NCI-H526 treated with DMSO at 0.1 percent for 48 hours (cell line): ENCODE measurements around the gene CELSR2.

ENCODE experiments used
- DNase-seq: peaks from one replicate; lab custom pipeline; 2025; lab: John Stamatoyannopoulos, UW

Gene CELSR2

GRCh38 chr1:109251277-109252166 lies 2.2 kb downstream of the CELSR2 start:
- no peak for DNase-seq

GRCh38 chr1:109252167-109252892 lies 3.0 kb downstream of the CELSR2 start:
- DNase-seq = no peak

DNA sequence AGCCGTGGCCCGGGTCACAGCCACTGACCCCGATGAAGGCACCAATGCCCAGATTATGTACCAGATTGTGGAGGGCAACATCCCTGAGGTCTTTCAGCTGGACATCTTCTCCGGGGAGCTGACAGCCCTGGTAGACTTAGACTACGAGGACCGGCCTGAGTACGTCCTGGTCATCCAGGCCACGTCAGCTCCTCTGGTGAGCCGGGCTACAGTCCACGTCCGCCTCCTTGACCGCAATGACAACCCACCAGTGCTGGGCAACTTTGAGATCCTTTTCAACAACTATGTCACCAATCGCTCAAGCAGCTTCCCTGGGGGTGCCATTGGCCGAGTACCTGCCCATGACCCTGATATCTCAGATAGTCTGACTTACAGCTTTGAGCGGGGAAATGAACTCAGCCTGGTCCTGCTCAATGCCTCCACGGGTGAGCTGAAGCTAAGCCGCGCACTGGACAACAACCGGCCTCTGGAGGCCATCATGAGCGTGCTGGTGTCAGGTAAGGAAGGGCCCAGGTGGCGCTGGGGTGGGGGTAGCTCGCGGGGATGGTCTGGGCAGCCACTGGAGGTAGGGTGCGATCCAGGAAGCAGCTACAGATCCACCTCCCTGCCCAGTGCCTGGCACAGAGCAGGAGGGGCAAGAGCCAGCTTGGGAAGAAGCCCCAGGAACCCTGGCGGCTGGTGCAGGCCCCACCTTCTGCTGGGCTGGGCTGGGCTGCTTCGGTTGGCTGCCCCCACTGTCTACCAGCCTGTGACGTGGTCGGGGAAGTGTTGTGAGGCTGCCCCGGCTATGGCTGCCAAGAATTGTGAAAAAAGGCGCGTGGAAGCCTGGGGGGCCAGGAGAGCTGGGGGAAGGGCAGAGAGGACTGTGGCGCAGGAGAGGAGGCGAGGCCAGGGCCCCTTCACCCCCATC lies 3.8 kb downstream of the CELSR2 start:
- DNase-seq = peak; percentile 64

DNA sequence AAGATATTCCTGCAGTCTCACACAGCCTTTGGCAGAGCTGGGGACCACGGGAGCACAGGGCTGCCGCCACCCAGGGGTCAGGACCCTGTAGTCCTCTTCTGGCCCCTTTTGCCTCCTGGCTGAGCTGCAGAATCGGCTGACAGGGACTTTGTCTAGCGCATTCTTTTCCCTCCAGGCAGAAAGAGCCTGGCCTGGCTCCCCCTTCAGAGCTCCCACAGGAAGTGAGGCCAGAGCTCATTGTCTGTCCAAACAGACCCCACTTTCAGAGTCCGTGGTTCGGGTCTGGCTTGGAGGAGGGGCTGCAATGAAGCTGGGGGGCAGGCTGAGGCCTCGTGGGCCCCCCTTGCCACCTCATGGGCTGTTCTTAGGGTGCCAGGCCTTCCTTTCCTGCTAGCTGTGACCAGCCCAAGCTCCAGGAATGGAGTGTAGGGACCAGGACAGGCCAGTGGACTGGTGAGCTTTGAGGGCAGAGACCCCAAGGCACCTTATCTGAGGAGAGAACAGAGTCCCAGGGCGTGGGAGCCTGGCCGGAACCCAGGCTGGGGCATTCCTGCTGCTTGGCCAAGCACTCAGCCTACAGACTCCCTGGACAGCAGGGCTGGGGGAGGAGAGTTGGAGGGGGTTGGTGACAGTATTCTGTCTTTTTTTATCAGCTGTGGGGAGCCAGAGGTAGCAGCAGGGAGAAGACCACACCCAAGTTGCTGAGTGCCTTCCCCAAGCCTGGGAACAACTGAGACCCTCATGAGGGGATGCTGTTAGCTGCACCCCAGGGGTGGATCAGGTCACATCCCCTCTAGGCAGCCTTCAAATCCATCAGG lies 4.7 kb downstream of the CELSR2 start:
- no peak for DNase-seq

DNA sequence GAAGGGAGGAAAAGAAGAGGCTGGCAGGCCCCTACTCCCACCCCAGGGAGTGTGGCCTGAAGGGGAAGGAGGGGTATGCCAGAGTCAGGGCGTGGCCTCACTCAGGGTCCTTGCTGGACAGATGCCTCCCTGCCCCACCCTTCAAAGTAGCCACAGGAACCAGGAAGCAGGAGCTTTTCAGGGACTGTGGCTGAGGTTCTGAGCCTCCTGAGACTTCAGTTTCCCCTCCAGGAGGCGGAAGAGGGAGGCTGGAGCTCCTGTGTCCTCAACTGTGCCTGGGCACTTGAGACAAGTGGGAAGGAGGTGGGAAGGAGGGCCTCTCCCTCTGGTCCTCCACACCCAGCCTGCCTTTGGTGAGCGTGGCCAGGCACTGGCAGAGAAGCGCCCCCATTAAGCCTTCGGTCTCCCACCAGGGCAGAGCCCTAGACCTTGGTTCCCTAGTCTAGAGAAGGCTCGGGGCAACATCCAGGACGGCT lies 5.3 kb downstream of the CELSR2 start:
- no peak for DNase-seq

DNA sequence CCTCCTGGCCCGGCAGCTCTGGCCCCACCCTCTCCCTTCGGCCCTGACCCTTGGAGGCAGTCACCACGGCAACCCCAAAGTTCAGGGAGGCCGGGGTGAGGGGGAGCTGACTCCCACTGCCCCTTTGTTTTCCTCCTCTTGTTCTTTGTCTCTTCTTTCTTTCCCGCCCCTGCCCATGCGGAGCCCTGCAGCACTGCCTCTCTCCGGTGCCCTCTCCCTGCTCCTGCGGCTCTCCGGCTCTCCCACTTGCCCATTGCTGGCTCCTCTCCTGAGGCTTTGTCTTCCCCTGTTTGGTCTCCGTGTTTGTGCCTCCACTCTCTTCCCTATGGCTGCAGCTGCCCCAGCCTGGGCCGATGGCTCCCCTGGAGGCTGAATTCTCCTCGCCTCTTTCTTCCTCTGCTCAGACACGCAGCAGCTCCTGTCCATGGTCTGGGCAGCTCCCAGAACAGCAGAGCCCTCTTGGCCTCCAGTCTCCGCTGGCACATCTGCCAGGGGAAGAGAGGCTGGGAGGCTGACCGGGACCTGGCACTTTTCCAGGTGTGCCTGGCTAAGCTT lies 5.8 kb downstream of the CELSR2 start:
- DNase-seq = no peak

DNA sequence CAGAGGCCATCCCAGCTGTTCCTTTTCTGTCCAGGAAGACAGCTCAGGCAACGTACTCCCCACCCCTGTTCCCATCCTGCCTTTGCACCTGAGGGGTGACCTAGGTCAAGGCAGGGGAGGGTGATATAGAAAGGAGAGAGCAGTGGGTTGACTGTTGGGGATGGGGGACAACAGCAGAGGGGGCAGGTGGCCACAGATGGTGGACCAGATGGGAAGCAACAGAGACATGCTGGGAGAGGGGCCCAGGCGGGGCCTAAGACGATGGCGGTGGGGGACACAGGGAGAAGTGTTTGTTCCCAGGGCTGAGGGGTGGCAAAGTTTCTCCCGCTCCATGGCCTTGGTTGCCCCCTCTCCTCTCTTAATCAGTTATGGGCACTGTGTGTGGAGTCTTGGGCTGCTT lies 6.3 kb downstream of the CELSR2 start:
- DNase-seq = no peak

DNA sequence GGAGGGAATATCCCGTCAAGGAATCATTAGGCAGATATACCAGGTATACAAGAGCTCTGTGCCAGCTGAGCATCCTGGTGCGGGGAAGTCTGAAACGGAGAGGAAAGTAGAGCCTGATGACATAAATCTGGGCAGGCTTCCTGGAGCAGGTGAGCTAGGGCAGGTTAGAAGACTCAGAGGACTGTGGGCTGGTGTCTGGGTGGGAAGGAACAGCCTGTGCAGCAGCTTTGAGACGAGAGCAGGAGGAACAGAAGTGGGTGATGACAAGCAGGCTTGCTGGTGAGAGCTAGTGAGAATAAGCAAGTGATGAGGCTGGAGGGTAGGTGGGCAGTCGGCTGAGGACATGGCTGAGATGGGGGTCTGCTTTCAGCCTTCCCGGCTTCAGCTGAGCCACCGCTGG lies 6.7 kb downstream of the CELSR2 start:
- no peak for DNase-seq

- DNase-seq = no peak
Measured at GRCh38 chr1:109256971-109257681, 7.8 kb downstream of the CELSR2 start.

DNA sequence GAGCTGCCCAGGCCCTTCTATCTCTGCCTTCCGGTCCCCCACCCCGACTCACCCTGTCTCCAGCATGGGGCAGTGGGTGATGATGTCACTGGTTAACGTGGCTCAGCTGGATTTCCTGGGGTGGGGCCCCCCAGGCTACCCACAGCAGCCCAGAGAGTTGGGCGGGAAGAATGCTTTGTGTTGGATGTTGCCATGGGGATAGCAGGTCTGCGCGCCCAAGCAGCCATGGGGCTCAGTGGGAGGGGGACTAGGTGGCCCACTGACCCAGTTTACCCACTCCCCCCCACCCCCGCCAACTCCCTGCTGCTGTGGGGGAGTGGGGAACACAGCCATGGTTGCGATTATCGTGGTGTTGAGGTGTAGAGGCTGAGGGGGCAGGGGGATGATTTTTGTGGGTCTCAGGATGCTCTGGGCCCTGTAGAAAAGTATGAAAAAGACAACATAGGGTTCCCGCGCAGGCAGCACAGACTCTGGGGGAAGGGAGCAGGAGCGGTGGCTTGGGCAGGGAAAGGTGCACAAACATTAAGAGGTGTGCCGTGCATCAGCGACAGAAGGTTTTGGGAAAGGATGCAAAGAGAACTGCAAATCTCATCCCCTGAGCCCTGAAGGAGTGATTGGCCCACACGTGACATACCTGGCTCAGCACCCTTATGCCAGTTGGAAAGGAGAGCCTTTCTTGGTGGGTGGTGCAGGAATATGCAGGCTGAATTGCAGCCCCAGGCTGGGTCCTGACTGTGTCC lies 8.5 kb downstream of the CELSR2 start:
- DNase-seq = no peak

- no peak for DNase-seq
Measured at GRCh38 chr1:109258481-109259466, 9.4 kb downstream of the CELSR2 start.

DNA sequence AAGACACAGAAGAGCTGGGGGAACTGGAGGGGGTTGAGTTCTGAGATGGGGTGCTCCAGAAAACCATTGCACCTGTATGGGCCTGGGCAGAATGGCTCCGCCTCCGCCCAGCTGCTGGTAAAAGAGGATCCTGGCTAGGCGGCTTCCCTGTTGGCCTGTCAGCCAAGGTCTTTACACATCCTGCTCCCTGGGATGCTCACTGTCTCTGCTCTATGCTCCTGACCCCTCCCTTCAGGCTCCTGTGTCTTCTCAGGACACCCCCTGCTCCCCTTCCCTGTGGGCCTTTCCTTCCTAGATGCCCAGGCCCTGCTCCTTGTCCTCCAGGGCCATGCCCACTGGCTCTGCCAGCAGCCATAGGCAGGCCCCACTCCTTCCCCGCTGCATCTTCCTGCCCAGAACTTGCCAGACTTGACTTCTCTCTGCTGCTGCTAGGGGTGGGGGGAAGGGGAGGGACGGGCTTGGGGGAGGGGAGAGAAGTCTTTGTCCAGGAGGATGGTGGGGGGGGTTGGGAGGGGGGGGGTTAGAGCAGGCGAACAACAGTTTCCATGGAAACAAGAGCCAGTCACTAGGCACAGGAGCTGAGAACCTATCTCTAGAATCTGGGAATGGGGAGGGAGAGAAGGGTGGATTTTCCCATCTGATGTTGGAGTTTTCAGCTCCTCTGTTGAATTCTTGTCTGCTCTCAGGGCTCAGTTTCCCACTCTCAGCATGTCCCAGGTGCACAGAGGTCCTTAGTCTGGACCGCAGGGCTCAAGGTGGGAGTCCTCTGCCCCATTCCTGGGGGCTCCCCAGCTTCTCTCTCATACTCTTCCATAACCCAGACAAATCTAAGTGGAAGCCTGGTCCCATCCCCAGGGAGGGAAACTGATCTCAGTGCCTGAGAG lies 10.6 kb downstream of the CELSR2 start:
- DNase-seq = no peak

DNA sequence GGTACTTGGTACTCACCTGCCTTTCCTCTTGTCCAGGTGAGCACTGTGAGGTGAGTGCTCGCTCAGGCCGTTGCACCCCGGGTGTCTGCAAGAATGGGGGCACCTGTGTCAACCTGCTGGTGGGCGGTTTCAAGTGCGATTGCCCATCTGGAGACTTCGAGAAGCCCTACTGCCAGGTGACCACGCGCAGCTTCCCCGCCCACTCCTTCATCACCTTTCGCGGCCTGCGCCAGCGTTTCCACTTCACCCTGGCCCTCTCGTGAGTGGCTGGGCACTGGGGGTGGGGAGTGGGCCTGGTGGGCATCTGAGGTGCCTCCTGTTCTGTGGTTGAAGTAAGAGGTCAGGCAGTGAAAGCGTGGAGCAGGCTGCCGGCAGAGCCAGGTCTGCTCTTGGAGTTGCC lies 11.7 kb downstream of the CELSR2 start:
- DNase-seq = no peak

DNA sequence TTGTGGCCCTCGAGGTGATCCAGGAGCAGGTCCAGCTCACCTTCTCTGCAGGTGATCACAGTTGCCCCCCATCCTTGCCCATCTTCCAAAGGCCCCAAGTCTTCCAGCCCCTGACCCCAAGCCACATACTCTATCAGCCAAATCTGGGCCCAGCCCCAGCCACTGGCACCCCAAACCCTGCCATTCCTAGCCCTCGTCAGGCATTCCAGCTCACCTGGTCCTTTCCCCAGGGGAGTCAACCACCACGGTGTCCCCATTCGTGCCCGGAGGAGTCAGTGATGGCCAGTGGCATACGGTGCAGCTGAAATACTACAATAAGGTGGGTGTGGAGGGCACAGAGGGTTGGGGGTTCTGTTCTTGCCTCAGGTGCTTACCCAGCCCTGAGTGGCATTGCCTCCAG lies 12.2 kb downstream of the CELSR2 start:
- no peak for DNase-seq

GRCh38 chr1:109262231-109263055 lies 13.1 kb downstream of the CELSR2 start:
- no peak for DNase-seq

- peak; percentile 89 for DNase-seq
Measured at GRCh38 chr1:109263234-109263596, 13.9 kb downstream of the CELSR2 start.
